GM03348 (cell line): Measurements from ENCODE around the gene EGLN3.

Experiments
- DNase-seq: peaks from one replicate; pipeline ENCODE4 v3.0.0; 2012; ENCODE audit warnings: low spot score

Gene EGLN3

GRCh38 chr14:33910435-33910834 lies 40.4 kb downstream of the EGLN3 start:
- DNase-seq = no peak

- DNase-seq = no peak
These were observed 41.3 kb downstream of the EGLN3 start for GRCh38 chr14:33909380-33910084.

- no peak for DNase-seq
These were observed 42.2 kb downstream of the EGLN3 start for GRCh38 chr14:33908540-33909223.

GRCh38 chr14:33906968-33907367 lies 43.9 kb downstream of the EGLN3 start:
- no peak for DNase-seq

- no peak for DNase-seq
These were observed 46.3 kb downstream of the EGLN3 start for GRCh38 chr14:33904609-33905008.

GRCh38 chr14:33903369-33903768 lies 47.5 kb downstream of the EGLN3 start:
- DNase-seq = no peak

- DNase-seq = no peak
These were observed 48.5 kb downstream of the EGLN3 start for GRCh38 chr14:33902363-33902762.

- DNase-seq = no peak
These were observed 49.3 kb downstream of the EGLN3 start for GRCh38 chr14:33901426-33902155.

- no peak for DNase-seq
These were observed 50.2 kb downstream of the EGLN3 start for GRCh38 chr14:33900706-33901105.

GRCh38 chr14:33899723-33900341 lies 51.0 kb downstream of the EGLN3 start:
- no peak for DNase-seq

- no peak for DNase-seq
These were observed 52.9 kb downstream of the EGLN3 start for GRCh38 chr14:33897878-33898535.

GRCh38 chr14:33897382-33897781 lies 53.5 kb downstream of the EGLN3 start:
- DNase-seq = no peak

- no peak for DNase-seq
These were observed 56.5 kb downstream of the EGLN3 start for GRCh38 chr14:33894339-33894738.

GRCh38 chr14:33891700-33892099 lies 59.2 kb downstream of the EGLN3 start:
- no peak for DNase-seq

GRCh38 chr14:33884916-33885315 lies 66.0 kb downstream of the EGLN3 start:
- DNase-seq = no peak

- DNase-seq = no peak
These were observed 70.5 kb downstream of the EGLN3 start for GRCh38 chr14:33880330-33880729.

GRCh38 chr14:33879684-33880286 lies 71.1 kb downstream of the EGLN3 start:
- DNase-seq = no peak

GRCh38 chr14:33876274-33876673 lies 74.6 kb downstream of the EGLN3 start:
- DNase-seq = no peak
